22Rv1 (cell line): Measurements from ENCODE around the gene HS3ST6.
"Not testable (repeated sequence)": the region's sequence is repeated elsewhere in the genome, so short reads cannot be mapped to it uniquely, and the experiment has no call there.

Experiments used
- H3K27ac ChIP-seq: fragments of 450-650 bp; 2 replicates; pipeline ENCODE4 v1.5.1; 2017
- ZFX ChIP-seq: fragments of 450-650 bp; IDR thresholded peaks from 2 replicates; pipeline ENCODE4 v1.6.1; 2017; ENCODE audit warnings: antibody characterized with exemption, borderline replicate concordance
- TF ChIP-seq, protein P1 (sequence below): fragments of 450-650 bp; IDR thresholded peaks from 2 replicates; pipeline ENCODE4 v1.5.1; 2017; ENCODE audit warnings: mild to moderate bottlenecking

Gene HS3ST6

DNA sequence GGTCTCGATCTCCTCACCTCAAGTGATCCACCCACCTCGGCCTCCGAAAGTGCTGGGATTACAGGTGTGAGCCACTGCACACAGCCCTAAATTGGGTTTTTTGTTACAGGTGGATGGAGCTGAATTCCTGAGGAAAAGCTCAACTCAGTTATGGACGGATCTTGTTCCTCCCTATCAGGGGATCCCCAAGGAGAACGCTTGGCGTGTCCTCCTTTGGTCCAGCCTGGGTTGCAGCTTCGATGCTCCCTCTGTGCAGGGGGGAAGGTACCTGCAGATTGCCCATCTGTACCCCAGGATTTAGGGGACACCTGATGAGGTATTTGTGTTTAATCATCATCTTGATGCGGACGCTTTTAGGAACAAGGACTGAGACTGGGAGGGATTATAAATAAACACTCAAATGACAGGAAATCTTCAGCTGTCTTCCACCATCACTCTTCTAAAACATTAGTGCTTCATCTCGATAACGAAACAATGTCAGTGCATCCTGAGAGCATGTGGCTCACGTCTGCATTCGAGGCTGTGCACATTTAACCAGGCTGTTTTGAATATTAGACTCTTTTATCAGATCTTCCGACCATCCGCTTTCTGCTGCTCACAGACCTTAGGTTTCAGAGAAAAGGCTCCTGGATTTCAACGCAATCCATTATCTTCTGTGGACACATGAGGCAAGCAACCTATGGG lies 28.0 kb downstream of the HS3ST6 start:
- H3K27ac ChIP-seq = no peak overlapping the region
- TF ChIP-seq ZFX = no peak
- TF ChIP-seq, protein P1, sequence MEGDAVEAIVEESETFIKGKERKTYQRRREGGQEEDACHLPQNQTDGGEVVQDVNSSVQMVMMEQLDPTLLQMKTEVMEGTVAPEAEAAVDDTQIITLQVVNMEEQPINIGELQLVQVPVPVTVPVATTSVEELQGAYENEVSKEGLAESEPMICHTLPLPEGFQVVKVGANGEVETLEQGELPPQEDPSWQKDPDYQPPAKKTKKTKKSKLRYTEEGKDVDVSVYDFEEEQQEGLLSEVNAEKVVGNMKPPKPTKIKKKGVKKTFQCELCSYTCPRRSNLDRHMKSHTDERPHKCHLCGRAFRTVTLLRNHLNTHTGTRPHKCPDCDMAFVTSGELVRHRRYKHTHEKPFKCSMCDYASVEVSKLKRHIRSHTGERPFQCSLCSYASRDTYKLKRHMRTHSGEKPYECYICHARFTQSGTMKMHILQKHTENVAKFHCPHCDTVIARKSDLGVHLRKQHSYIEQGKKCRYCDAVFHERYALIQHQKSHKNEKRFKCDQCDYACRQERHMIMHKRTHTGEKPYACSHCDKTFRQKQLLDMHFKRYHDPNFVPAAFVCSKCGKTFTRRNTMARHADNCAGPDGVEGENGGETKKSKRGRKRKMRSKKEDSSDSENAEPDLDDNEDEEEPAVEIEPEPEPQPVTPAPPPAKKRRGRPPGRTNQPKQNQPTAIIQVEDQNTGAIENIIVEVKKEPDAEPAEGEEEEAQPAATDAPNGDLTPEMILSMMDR = no peak

DNA sequence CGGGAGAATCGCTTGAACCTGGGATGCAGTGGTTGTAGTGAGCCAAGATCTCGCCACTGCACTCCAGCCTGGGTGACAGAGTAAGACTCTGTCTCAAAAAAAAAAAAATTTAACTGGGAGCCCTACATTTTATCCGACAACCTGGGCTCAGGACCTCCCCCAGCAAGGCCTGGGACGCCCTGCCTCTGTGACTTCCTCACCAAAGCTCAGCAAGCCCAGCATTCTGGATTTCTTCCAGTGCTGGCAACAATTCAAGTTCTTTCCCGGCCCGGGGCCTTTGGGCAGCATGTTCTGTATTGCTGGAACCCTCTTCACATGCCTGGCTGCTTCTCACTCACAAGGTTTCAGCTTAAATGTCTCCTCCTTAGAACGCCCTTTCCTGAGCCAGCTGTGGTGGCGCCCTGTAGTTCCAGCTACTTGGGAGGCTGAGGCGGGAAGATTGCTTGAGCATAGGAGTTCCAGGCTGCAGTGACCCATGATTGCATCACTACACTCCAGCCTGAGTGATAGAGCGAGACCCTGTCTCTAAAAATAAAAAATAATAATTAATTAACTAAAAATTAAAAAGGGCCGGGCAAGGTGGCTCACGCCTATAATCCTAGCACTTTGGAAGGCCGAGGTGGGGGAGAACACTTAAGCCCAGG lies 30.4 kb downstream of the HS3ST6 start:
- TF ChIP-seq, protein P1 = no peak
- TF ChIP-seq ZFX = no peak
- H3K27ac ChIP-seq = no peak overlapping the region

GRCh38 chr16:1884889-1885288 lies 33.3 kb downstream of the HS3ST6 start:
- TF ChIP-seq, protein P1 = no peak
- no peak for TF ChIP-seq ZFX
- H3K27ac ChIP-seq = no peak overlapping the region

DNA sequence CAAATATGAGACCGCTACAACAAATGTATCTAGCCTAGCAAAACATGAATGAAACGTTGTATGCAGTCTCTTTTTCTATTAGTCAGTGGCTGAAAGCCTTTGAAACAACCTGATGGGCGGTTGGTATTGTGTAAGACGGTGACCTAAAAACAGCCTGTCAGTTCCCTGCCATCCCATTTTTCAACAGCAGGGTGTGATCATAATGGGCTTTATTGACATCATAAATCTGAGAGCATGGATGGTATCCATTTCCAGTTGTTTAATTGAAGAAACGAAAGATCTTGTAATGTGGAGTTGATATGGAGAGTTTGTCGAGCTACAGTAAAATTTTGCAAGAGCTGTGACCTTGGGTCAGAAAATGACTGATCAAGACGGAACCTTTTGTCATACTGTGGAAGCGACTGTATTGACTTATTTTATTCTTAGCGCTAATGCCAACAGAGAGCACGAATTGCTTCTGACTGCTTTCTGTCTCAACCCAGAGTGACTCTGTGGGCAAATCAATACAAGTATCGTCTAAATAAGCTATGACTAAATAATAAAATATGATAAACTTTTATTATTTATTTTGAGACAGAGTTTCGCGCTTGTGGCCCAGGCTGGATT lies 34.0 kb downstream of the HS3ST6 start:
- H3K27ac ChIP-seq = no peak overlapping the region
- TF ChIP-seq, protein P1 = peak; percentile 24
- TF ChIP-seq ZFX = no peak

DNA sequence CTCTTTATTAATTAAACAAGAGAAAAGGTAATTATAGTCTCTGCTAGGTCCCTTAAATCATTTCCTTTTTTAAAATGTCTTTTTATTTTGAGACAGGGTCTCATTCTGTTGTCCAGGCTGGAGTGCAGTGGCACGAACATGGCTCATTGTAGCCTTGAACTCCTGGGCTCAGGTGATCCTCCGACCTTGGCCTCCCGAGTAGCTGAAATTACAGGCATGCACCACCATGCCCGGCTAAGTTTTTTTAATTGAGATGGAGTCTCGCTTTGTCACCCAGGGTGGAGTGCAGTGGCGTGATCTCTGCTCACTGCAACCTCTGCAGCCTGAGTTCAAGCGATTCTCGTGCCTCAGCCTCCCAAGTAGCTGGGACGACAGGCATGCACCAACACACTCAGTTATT lies 37.0 kb downstream of the HS3ST6 start:
- H3K27ac ChIP-seq = not testable (repeated sequence)

DNA sequence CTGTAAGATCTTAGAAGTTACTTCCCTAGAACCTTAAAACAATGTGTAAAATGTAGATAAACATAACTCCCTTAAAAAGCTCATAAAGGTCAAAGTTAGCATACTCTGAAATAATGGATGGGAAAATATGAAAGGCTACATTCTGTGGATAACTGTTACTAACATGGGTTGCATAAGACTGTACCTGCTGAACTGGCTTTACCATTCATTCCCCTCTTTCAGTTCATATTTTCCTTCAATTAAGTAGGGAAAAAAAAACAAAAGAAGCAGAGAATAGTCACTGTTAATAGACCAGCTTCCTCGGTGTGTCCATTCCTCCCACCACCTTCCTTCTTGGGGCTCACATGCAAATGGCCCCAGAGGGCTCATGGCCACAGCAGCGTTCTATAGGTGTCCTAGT lies 38.7 kb downstream of the HS3ST6 start:
- H3K27ac ChIP-seq = no peak overlapping the region
- TF ChIP-seq, protein P1 = no peak
- TF ChIP-seq ZFX = no peak

DNA sequence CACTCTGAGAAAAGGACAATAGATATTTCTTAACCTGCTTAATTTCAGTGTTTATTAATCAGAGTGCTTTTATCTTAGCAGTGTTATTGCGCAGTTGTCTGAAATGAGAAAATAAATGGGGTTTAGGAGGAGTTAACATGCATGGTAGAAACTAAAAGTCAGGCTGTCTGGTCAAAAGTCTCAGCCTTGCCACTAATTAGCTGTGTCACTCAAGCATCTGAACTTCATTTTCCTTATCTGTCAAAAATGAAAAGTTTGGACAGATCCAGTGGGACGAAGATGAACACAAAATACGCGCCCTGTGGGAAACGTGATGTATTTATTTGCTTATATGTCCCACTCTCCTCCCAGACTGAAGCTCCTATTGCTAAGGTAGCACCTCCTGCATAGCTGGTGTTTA lies 40.0 kb downstream of the HS3ST6 start:
- no peak overlapping the region for H3K27ac ChIP-seq
- no peak for TF ChIP-seq ZFX
- TF ChIP-seq, protein P1 = no peak
